GM21576 (cell line): ENCODE results near the gene LARP1.
"Not testable (repeated sequence)": the region's sequence is repeated elsewhere in the genome, so short reads cannot be mapped to it uniquely, and the experiment has no call there.

Experiments used
- ATAC-seq: cut with Tn5 transposase; IDR thresholded peaks from one replicate; pipeline ENCODE4 v1.9.1; 2021; ENCODE audit warnings: mild to moderate bottlenecking, moderate library complexity; ENCODE audit not compliant: unreplicated experiment

The LARP1 gene

GRCh38 chr5:154820383-154820782 is 65.2 kb downstream of the LARP1 start:
- no peak for ATAC-seq

- ATAC-seq = not testable (repeated sequence)
Observed at GRCh38 chr5:154822896-154823295, 67.7 kb downstream of the LARP1 start.

- ATAC-seq = no peak
Observed at GRCh38 chr5:154823605-154824004, 68.4 kb downstream of the LARP1 start.

- no peak for ATAC-seq
Observed at GRCh38 chr5:154824070-154824469, 68.9 kb downstream of the LARP1 start.

GRCh38 chr5:154829181-154829588 is 74.0 kb downstream of the LARP1 start:
- ATAC-seq = no peak

- ATAC-seq = no peak
Observed at GRCh38 chr5:154829589-154830218, 74.5 kb downstream of the LARP1 start.

GRCh38 chr5:154830219-154830595 is 75.0 kb downstream of the LARP1 start:
- no peak for ATAC-seq

GRCh38 chr5:154830596-154830995 is 75.4 kb downstream of the LARP1 start:
- no peak for ATAC-seq

GRCh38 chr5:154831451-154831850 is 76.3 kb downstream of the LARP1 start:
- ATAC-seq = no peak

GRCh38 chr5:154832804-154833203 is 77.6 kb downstream of the LARP1 start:
- not testable (repeated sequence) for ATAC-seq

- no peak for ATAC-seq
Observed at GRCh38 chr5:154834053-154834452, 78.9 kb downstream of the LARP1 start.

- ATAC-seq = not testable (repeated sequence)
Observed at GRCh38 chr5:154835701-154836052, 80.5 kb downstream of the LARP1 start.

GRCh38 chr5:154836225-154836624 is 81.0 kb downstream of the LARP1 start:
- ATAC-seq = no peak

GRCh38 chr5:154837009-154837901 is 82.1 kb downstream of the LARP1 start:
- ATAC-seq = no peak

- no peak for ATAC-seq
Observed at GRCh38 chr5:154840435-154841272, 85.5 kb downstream of the LARP1 start.

- ATAC-seq = no peak
Observed at GRCh38 chr5:154841273-154841661, 86.1 kb downstream of the LARP1 start.

GRCh38 chr5:154842689-154843530 is 87.7 kb downstream of the LARP1 start:
- ATAC-seq = no peak

- no peak for ATAC-seq
Observed at GRCh38 chr5:154844809-154845208, 89.6 kb downstream of the LARP1 start.

GRCh38 chr5:154849264-154849785 is 94.1 kb downstream of the LARP1 start:
- ATAC-seq = no peak

GRCh38 chr5:154849791-154850201 is 94.6 kb downstream of the LARP1 start:
- no peak for ATAC-seq
